GM18867 (cell line): ENCODE measurements around the gene CAMKMT.
A peak's percentile ranks its signal among the peaks of the same experiment; 100 is the strongest.

ENCODE experiments used
- ATAC-seq: cut with Tn5 transposase; IDR thresholded peaks from one replicate; pipeline ENCODE4 v1.9.1; 2021; ENCODE audit warnings: mild to moderate bottlenecking, moderate library complexity; ENCODE audit not compliant: unreplicated experiment

CAMKMT gene

GRCh38 chr2:44723921-44724320, 362.2 kb downstream of the CAMKMT start:
- ATAC-seq, result no peak

GRCh38 chr2:44730593-44730992, 368.8 kb downstream of the CAMKMT start:
- ATAC-seq, result no peak

GRCh38 chr2:44731505-44731904, 369.8 kb downstream of the CAMKMT start:
- peak; percentile 97 for ATAC-seq

- no peak for ATAC-seq
Measured at GRCh38 chr2:44736270-44736942, 374.7 kb downstream of the CAMKMT start.

- no peak for ATAC-seq
Measured at GRCh38 chr2:44740678-44741077, 378.9 kb downstream of the CAMKMT start.

GRCh38 chr2:44741507-44741906, 379.8 kb downstream of the CAMKMT start:
- ATAC-seq, result no peak

GRCh38 chr2:44742057-44742456, 380.3 kb downstream of the CAMKMT start:
- no peak for ATAC-seq

GRCh38 chr2:44743473-44743872, 381.7 kb downstream of the CAMKMT start:
- ATAC-seq, result no peak

- no peak for ATAC-seq
Measured at GRCh38 chr2:44744961-44745892, 383.5 kb downstream of the CAMKMT start.

- ATAC-seq, result no peak
Measured at GRCh38 chr2:44745922-44746766, 384.4 kb downstream of the CAMKMT start.

GRCh38 chr2:44746856-44747615, 385.3 kb downstream of the CAMKMT start:
- no peak for ATAC-seq

GRCh38 chr2:44747794-44748193, 386.0 kb downstream of the CAMKMT start:
- no peak for ATAC-seq

- no peak for ATAC-seq
Measured at GRCh38 chr2:44751754-44752479, 390.2 kb downstream of the CAMKMT start.

- no peak for ATAC-seq
Measured at GRCh38 chr2:44752761-44753160, 391.0 kb downstream of the CAMKMT start.

GRCh38 chr2:44753552-44754285, 392.0 kb downstream of the CAMKMT start:
- ATAC-seq, result peak; percentile 89

- ATAC-seq, result no peak
Measured at GRCh38 chr2:44758591-44758990, 396.8 kb downstream of the CAMKMT start.

- ATAC-seq, result no peak
Measured at GRCh38 chr2:44759823-44760222, 398.1 kb downstream of the CAMKMT start.

GRCh38 chr2:44763275-44763782, 401.6 kb downstream of the CAMKMT start:
- no peak for ATAC-seq

- no peak for ATAC-seq
Measured at GRCh38 chr2:44766220-44766619, 404.5 kb downstream of the CAMKMT start.
